Measurements from ENCODE around the gene TMEM89. TPM values are rescaled to one million over a fixed set of nuclear protein-coding genes. Genes with fewer than 3 reads are reported as not detected.

The TMEM89 gene
- total and polyA plus RNA-seq, 2 of the 13 experiments (the other 11 are each of a cell fraction or from before 2014, with no cell fraction given), result 0.31 to 0.59 TPM

- TF ChIP-seq ZBTB40 (IDR thresholded peaks at IDR 0.05) (no peak), ZBTB40 (CRISPR knock-in tag; IDR thresholded peaks at IDR 0.05) (peak; percentile 52; the same call in 1 of the 2 replicates), ASH2L (IDR thresholded peaks at IDR 0.05; ENCODE audit: insufficient read length, low read depth, low read length) (peak; percentile 77), SIN3B (IDR thresholded peaks at IDR 0.05; ENCODE audit: low read length) (no peak), SMYD3 (CRISPR knock-in tag; IDR thresholded peaks at IDR 0.05) (no peak), MXD3 (CRISPR knock-in tag; IDR thresholded peaks at IDR 0.05) (peak; percentile 78), HOXA5 (CRISPR knock-in tag; IDR thresholded peaks at IDR 0.05) (no peak; the same call in none of the 2 replicates), GATAD2A (CRISPR knock-in tag; IDR thresholded peaks at IDR 0.05) (peak; percentile 46; the same call in 1 of the 2 replicates), DMAP1 (CRISPR knock-in tag; IDR thresholded peaks at IDR 0.05) (peak; percentile 93; the same call in 1 of the 2 replicates), ZNF777 (CRISPR knock-in tag; IDR thresholded peaks at IDR 0.05) (peak; percentile 35; the same call in 1 of the 2 replicates), ZNF740 (CRISPR knock-in tag; IDR thresholded peaks at IDR 0.05) (peak; percentile 86), MEIS1 (CRISPR knock-in tag; IDR thresholded peaks at IDR 0.05; ENCODE audit: borderline replicate concordance) (peak; percentile 74; the same call in 1 of the 2 replicates), THYN1 (CRISPR knock-in tag; IDR thresholded peaks at IDR 0.05; ENCODE audit: borderline replicate concordance, low read depth) (no peak), FOXP1 (IDR thresholded peaks at IDR 0.05) (0 out of 2 replicates have a peak, but pooled peaks have one; percentile 19), FOXP1 (CRISPR knock-in tag; IDR thresholded peaks at IDR 0.05) (peak; percentile 21; the same call in 1 of the 2 replicates), PLSCR1 (CRISPR knock-in tag; IDR thresholded peaks at IDR 0.05; ENCODE audit: borderline replicate concordance) (no peak), NPAS2 (CRISPR knock-in tag; IDR thresholded peaks at IDR 0.05; ENCODE audit: borderline replicate concordance) (no peak)
These were observed 42.1 kb upstream of the TMEM89 start (continued) for GRCh38 chr3:48663489-48664312.
